ENCODE results near the gene EDAR.

Gene EDAR

GRCh38 chr2:108847000-108847399, 142.0 kb downstream of the EDAR start:
- DNase-seq: no peak

GRCh38 chr2:108845923-108846322, 143.1 kb downstream of the EDAR start:
- no peak for DNase-seq

Data from right forelimb (tissue), 1 donor.